GM12875 (cell line): Measurements from ENCODE around the gene NAV2.

Experiments
- H3K4me3 ChIP-seq: one replicate; pipeline ENCODE4 v1.5.1; 2011; ENCODE audit warnings: low read depth, low read length, control low read depth
- CTCF ChIP-seq: IDR thresholded peaks from 2 replicates; pipeline ENCODE4 v1.5.1; 2011; ENCODE audit warnings: low read depth, mild to moderate bottlenecking, control low read depth, inconsistent platforms, low read length, moderate library complexity, borderline replicate concordance; ENCODE audit not compliant: insufficient read depth

NAV2 gene

GRCh38 chr11:19687392-19687791, 25.2 kb upstream of the NAV2 start:
- H3K4me3 ChIP-seq: no peak overlapping the region
- no peak for TF ChIP-seq CTCF

- H3K4me3 ChIP-seq: no peak overlapping the region
- TF ChIP-seq CTCF: no peak
Measured at GRCh38 chr11:19689281-19690000, 23.2 kb upstream of the NAV2 start.

DNA sequence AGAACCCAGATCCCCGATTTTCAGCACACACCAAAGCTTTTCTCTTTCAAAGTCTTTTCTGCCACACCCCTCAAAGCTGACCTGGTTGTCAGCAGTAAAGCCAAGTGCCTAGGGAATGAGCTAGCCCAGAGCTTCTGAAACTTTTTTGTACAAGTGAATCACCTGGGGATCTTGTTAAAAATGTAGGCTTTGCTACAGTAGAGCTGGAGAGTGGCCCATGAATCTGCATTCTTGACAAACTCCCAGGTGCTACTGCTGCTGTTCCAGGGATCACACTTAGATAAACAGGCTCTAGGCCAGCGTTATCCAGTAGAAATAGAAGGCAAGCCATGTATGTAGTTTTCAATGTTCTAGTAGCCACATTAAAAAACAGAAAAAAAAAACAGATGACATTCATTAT, 21.8 kb upstream of the NAV2 start:
- H3K4me3 ChIP-seq: no peak overlapping the region
- no peak for TF ChIP-seq CTCF

DNA sequence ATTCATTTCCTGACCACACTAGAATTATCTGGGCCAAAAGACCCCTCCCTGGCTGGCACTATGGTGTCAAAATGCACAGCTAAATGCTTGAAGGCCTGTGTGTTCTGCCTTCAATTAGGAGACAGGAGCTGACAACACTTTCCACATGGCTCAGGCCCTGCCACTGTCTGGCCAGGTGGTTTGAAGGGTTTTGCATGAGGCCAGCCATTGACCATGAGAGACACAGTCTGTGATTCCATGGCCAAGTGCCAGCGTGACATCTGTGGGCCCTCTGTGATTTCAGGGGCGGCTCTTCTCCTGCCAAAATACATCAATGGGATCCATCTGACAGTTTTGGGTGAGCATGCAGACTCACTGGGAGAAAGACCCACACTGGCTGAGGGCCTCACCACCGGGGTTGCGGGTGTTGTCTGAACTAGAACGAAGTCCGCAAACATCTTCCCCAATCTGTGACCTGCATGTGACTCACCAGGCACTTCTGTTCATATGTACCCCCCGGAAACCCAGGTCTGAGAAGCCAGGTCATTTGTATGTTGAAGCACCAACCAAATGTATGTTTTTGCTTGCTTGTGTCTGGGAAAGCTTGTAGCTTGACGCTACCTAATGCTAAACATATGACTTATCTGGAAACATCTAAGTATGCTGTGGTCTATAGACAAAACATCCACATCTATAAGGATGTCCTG, 20.7 kb upstream of the NAV2 start:
- no peak overlapping the region for H3K4me3 ChIP-seq
- TF ChIP-seq CTCF: no peak

DNA sequence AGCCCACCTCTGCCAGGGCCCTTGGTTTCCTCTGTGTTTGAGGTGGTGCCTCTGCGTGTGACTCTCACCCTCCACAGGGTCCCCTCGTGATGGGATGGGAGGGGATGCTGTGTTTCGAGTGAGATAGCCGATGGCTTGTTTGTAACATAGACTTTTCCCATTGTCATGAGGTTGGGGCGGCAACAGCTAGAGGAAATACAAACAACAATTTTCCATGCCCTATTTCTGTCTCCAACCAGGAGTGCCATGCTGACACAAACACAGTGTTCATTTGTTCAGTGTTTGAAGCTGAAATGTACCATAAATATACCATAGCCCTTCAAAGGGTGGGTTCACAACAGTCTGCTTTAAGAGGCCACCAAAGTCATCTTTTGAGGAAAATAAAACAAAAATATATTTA, 19.5 kb upstream of the NAV2 start:
- no peak for TF ChIP-seq CTCF
- no peak overlapping the region for H3K4me3 ChIP-seq

DNA sequence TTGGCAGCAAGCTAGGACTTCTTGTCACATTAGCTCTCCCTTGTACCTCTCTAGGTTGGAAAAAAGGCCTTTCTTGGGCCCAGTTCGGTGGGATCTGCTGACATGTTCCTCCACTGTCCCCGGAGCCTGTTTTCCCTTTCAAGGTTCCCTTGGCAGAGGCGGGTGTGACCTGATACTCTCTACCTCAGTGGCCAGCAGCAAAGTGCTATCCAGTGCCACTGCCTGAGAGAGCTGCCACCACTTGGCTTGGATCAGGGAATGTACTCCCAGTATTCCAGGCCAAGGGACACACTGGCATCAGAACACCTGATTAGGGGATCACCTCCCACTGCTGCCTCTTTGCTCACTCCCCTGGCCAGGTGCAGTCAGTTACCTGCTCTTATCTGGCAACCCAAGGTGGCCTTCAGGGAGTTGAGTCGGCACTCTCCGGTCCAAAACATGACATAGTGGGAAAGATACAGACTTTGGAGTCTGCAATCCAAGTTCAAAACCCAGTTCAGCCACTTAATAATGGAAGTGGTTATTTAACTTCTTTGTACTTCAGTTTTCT, 17.8 kb upstream of the NAV2 start:
- TF ChIP-seq CTCF: no peak
- no peak overlapping the region for H3K4me3 ChIP-seq

- TF ChIP-seq CTCF: no peak
- H3K4me3 ChIP-seq: no peak overlapping the region
Measured at GRCh38 chr11:19696073-19696472, 16.6 kb upstream of the NAV2 start.
